ENCODE data around the gene AFG3L2.

DNA sequence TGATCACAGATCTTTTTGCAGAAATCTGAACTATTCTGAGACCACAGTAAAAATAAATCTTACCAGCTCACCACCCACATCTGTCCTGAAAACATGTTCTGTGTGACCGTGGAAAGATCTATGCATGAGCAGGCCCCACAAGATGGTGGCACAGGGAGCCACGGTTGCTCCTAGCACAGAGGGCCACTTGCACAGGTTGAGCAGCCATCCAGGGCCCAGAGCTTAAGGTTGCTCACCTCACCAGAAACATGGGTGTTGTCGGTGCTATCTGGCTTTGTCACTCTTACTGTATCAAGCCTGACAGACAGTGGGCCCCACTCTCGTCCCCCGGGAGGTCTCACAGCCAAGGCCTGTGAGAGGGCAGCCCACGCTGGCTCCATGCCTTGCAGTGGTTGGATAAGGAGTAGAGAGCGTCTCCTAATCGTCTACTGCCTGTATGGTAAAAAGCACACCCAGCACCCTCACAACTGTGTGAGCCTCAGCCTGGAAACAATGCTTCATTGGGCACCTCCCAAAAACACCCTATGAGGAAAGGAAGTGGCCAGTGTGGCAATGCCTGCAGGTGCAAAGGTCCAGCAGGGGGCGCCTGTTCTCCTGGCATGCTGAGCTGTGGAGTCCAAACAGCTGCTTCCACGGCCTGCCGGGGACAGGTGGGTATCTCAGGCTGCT is 49.4 kb downstream of the AFG3L2 start:
- no peak for TF ChIP-seq EZH2 (IDR thresholded peaks at IDR 0.05)
- TF ChIP-seq, protein P1, sequence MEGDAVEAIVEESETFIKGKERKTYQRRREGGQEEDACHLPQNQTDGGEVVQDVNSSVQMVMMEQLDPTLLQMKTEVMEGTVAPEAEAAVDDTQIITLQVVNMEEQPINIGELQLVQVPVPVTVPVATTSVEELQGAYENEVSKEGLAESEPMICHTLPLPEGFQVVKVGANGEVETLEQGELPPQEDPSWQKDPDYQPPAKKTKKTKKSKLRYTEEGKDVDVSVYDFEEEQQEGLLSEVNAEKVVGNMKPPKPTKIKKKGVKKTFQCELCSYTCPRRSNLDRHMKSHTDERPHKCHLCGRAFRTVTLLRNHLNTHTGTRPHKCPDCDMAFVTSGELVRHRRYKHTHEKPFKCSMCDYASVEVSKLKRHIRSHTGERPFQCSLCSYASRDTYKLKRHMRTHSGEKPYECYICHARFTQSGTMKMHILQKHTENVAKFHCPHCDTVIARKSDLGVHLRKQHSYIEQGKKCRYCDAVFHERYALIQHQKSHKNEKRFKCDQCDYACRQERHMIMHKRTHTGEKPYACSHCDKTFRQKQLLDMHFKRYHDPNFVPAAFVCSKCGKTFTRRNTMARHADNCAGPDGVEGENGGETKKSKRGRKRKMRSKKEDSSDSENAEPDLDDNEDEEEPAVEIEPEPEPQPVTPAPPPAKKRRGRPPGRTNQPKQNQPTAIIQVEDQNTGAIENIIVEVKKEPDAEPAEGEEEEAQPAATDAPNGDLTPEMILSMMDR (IDR thresholded peaks at IDR 0.05) = peak; percentile 98
- TF ChIP-seq EZH2phosphoT487 (IDR thresholded peaks at IDR 0.05) = no peak

Measured in neural progenitor cell (in vitro differentiated cells).